GM18511 (cell line): Measurements from ENCODE around the gene RNU1-4.
"Not testable (repeated sequence)": the region's sequence is repeated elsewhere in the genome, so short reads cannot be mapped to it uniquely, and the experiment has no call there.

Experiments
- ATAC-seq: cut with Tn5 transposase; IDR thresholded peaks from one replicate; pipeline ENCODE4 v1.9.1; 2021; ENCODE audit warnings: mild to moderate bottlenecking, moderate library complexity; ENCODE audit not compliant: unreplicated experiment

RNU1-4 gene

DNA sequence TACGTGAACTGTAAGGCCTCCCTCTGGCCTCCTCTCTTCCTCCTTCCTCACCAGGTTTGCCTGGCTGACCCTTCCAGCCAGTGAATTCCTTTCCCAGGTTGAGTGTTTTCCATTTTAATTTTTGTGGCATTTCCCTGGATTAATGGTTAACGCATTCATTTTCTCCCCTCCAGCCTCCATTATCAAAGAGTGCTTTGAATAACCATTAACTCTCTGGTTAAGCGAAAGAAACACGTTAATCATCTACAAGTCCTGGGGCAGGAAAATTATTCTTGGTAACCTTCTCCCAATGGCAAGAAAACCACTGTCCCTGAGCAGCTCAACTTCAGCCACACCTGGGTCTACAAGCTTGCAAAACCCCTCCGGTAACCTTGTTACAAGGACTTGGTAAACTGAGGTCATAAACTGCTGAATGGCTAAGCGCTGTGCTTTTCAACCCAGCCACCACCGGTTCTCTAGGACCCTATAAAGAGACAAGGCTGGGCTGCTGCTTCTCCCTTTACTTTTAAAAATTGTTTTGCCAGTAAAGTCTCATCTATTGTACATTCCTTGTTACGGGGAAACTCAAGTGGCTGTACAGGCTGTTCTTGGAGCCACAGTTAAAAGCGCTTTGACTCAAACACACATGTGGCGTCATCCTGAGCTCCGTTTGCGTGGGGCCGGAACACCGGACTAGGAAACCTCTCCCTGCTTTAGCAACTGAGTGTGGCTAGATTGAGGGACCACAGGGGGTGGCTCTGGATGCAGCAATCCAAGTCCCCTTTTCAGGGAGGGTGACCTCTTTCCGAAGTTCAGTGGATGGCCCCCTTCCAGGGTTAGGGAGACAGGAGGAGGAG, 24.7 kb downstream of the RNU1-4 start:
- not testable (repeated sequence) for ATAC-seq

GRCh38 chr1:16765731-16766605, 25.7 kb downstream of the RNU1-4 start:
- not testable (repeated sequence) for ATAC-seq

GRCh38 chr1:16766689-16767256, 26.5 kb downstream of the RNU1-4 start:
- ATAC-seq, result not testable (repeated sequence)

DNA sequence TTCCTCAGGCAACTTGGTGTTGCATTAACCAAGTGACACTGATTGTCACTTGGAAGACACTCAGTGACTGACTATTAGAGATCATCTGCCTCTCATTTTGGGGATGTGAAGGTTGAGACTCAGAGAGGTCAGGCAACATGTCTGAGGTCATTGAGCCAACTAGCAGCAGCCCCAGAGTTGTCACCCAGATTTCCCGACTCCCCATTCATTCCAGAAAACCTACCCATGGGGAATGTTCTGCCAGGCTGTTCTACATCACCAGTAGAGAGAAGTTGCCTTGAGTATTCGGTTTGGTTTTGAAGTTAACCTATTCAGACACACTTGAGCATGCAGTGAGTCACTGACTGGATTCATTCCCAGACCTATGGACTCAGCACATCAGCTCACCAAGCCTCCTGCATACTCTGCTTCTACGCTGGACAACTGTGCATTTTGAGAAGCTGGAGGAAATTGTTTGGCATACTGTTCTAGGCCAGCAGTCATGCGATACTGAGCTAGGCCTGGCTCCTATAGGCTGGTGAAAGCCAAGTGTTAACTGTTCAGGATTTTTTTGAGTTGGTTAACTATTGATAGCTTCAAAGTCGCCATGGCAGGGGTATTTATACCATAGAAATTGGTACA, 29.9 kb downstream of the RNU1-4 start:
- ATAC-seq, result not testable (repeated sequence)

- not testable (repeated sequence) for ATAC-seq
Measured at GRCh38 chr1:16770896-16771446, 30.7 kb downstream of the RNU1-4 start.

- not testable (repeated sequence) for ATAC-seq
Measured at GRCh38 chr1:16772275-16773204, 32.2 kb downstream of the RNU1-4 start.

GRCh38 chr1:16773205-16773596, 32.9 kb downstream of the RNU1-4 start:
- not testable (repeated sequence) for ATAC-seq

GRCh38 chr1:16773723-16774122, 33.4 kb downstream of the RNU1-4 start:
- ATAC-seq, result not testable (repeated sequence)

GRCh38 chr1:16774773-16775172, 34.5 kb downstream of the RNU1-4 start:
- not testable (repeated sequence) for ATAC-seq

- not testable (repeated sequence) for ATAC-seq
Measured at GRCh38 chr1:16775290-16775689, 35.0 kb downstream of the RNU1-4 start.

DNA sequence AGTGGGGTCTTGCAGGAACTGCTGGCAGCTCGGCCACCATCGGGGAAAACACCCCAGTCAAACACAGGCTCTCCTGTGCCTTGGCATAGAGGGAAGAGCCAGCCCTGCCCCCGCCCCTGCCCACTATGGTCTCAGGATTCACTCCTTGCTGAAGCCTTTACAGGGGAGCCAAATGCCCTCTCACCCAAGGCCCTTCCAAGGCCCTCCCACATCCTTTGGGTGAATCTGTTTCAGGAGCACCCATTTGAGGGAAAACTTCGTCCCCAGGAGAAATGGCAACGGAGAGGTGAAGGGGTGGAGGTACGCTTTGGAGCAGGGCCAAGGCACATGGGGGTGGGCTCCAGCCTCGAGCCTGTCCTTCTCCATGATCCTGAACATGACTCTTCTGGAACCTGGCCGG, 35.9 kb downstream of the RNU1-4 start:
- not testable (repeated sequence) for ATAC-seq

DNA sequence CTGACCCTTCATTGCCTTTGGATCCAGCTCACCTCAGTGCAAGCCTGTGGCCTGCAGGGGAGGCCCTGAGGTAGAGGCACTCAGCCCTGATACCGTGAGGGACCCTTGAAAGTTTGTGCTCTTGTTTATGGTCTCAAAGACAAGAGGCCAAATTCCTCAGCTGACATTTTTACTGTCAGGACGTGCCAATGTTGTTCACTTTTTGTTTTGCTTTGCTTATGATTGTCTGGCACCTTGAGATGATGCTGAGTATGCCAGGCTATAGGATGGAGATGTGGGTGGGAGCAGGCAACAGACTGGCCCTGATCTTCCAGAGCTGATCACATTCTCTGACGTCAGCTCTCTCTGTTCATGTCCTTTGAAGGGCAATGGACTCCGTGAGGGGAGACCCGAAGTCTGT, 36.5 kb downstream of the RNU1-4 start:
- ATAC-seq, result not testable (repeated sequence)

DNA sequence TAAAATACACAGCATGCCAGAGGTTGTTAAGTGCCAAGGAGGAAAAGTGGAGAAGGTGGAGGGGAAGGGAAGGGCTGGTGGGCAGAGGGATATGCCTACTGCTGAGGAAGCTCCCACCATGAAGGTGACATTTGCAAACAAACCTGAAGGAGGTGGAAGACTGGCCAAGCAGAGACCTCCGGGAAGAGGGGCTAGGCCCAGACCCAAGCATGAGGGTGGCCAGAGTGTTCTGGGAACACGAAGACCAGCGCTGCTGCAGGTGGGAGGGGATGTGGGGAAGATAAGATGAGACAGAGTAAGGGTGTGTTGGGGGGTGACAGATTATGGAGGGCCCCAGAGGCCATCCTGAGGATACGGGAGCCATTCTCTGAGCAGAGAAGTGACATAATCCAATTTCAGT, 37.5 kb downstream of the RNU1-4 start:
- not testable (repeated sequence) for ATAC-seq

DNA sequence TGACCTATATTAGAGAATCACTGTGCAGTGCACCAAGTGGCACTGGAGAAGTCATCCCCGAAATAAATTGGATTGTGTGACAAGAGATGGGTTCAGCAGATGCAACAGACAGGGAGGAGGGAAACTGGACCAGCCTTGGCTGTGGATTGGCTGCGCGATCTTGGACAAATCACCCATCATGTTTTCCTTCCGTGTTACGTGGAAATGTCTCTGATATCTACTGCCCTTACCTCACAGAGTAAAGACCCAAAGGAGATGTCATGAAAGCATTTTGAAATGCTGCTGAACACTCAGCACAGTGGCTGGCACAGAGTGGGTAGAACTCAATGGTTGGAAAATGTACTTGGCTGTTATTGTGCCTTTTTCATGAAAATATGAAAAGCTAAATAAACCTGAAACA, 39.2 kb downstream of the RNU1-4 start:
- ATAC-seq, result not testable (repeated sequence)

GRCh38 chr1:16781033-16781432, 40.7 kb downstream of the RNU1-4 start:
- not testable (repeated sequence) for ATAC-seq

DNA sequence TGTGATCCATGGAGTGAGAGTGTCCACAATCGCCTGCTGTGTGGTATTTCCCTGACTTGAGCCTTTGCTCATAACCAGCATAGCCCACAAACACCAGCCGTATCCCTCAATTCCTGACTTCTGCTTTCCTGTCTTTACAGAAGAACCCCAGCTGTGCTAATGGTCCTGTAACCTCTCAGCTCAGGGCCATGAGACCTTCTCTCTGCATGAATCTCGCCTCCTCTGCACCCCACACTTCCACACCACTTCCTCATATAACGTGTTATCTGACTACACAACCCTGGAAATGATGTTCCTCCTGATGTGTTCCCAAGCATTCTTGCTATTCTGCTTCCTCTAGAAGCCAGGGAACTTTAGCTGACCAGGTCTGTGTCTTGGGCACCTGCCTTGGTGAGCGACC, 41.3 kb downstream of the RNU1-4 start:
- not testable (repeated sequence) for ATAC-seq

GRCh38 chr1:16784955-16785354, 44.6 kb downstream of the RNU1-4 start:
- not testable (repeated sequence) for ATAC-seq

- not testable (repeated sequence) for ATAC-seq
Measured at GRCh38 chr1:16786362-16786761, 46.0 kb downstream of the RNU1-4 start.

DNA sequence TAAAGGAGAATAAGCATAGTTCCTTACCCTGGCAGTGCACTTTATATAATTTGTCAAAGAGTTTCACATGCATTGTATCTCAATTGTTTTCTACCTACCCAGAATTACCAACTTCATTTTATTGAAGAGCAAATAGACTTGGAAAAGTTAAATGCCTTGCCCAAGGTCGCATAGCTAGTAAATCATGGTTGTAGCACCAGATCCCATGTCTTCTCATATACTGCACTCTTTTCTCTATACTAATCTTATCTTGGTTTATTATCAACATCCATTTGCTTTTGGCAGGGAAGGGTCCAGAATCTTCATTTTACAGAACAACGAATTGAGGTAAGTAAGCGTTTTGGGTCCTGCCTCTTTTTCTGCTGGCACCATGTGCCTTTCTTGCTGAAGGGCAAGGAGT, 46.9 kb downstream of the RNU1-4 start:
- ATAC-seq, result not testable (repeated sequence)
